ENCODE data around the gene MINPP1.

MINPP1 gene

DNA sequence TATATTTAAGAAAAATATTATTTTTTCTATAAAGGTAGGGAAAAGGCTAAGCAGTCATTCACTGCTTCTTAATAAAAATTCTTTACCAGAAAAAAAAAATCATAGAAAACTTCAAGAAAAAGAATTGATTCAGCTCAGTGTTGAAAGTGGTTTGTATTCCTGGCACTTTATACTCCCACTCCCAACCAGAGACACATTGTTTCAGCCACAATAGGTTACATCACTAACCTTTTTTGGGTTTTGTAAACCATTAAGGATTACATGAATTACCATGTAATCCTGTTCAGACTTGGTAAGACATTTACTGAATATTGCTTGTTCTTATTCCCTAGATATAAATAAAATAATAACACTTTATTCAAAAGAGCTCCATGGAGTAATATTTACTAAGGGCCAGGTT, 46.6 kb downstream of the MINPP1 start:
- H3K9me3 ChIP-seq = no peaks in the 10 kb centered on the region
- TF ChIP-seq, protein P1, sequence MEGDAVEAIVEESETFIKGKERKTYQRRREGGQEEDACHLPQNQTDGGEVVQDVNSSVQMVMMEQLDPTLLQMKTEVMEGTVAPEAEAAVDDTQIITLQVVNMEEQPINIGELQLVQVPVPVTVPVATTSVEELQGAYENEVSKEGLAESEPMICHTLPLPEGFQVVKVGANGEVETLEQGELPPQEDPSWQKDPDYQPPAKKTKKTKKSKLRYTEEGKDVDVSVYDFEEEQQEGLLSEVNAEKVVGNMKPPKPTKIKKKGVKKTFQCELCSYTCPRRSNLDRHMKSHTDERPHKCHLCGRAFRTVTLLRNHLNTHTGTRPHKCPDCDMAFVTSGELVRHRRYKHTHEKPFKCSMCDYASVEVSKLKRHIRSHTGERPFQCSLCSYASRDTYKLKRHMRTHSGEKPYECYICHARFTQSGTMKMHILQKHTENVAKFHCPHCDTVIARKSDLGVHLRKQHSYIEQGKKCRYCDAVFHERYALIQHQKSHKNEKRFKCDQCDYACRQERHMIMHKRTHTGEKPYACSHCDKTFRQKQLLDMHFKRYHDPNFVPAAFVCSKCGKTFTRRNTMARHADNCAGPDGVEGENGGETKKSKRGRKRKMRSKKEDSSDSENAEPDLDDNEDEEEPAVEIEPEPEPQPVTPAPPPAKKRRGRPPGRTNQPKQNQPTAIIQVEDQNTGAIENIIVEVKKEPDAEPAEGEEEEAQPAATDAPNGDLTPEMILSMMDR (IDR thresholded peaks at IDR 0.05) = no peak
- no peak overlapping the region for H3K27ac ChIP-seq
- peaks cover 0 to 6% of the 10 kb centered on the region in 2 experiments for H3K4me1 ChIP-seq (ENCODE audit: control insufficient read depth in 1 of 2, insufficient read depth in 1 of 2, low read depth in 1 of 2, low read length in 1 of 2)
- no peaks in the 10 kb centered on the region for H3K27me3 ChIP-seq
- H3K4me3 ChIP-seq (ENCODE audit: low read depth in 1 of 2, low read length in 1 of 2) = no peak overlapping the region
- no peaks in the 10 kb centered on the region for H3K36me3 ChIP-seq

DNA sequence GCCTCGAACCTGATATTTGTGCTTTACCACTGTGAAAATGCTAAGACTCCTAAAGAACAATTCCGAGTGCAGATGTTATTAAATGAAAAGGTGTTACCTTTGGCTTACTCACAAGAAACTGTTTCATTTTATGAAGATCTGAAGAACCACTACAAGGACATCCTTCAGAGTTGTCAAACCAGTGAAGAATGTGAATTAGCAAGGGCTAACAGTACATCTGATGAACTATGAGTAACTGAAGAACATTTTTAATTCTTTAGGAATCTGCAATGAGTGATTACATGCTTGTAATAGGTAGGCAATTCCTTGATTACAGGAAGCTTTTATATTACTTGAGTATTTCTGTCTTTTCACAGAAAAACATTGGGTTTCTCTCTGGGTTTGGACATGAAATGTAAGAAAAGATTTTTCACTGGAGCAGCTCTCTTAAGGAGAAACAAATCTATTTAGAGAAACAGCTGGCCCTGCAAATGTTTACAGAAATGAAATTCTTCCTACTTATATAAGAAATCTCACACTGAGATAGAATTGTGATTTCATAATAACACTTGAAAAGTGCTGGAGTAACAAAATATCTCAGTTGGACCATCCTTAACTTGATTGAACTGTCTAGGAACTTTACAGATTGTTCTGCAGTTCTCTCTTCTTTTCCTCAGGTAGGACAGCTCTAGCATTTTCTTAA, 47.7 kb downstream of the MINPP1 start:
- TF ChIP-seq, protein P1 (IDR thresholded peaks at IDR 0.05) = no peak
- Histone ChIP-seq H3K27ac (no peak overlapping the region), H3K36me3 (no peaks in the 10 kb centered on the region), H3K4me3 (ENCODE audit: low read depth in 1 of 2, low read length in 1 of 2) (no peak overlapping the region), H3K27me3 (no peaks in the 10 kb centered on the region), H3K9me3 (no peaks in the 10 kb centered on the region), H3K4me1 (ENCODE audit: control insufficient read depth in 1 of 2, insufficient read depth in 1 of 2, low read depth in 1 of 2, low read length in 1 of 2) (no peaks in the 10 kb centered on the region)

DNA sequence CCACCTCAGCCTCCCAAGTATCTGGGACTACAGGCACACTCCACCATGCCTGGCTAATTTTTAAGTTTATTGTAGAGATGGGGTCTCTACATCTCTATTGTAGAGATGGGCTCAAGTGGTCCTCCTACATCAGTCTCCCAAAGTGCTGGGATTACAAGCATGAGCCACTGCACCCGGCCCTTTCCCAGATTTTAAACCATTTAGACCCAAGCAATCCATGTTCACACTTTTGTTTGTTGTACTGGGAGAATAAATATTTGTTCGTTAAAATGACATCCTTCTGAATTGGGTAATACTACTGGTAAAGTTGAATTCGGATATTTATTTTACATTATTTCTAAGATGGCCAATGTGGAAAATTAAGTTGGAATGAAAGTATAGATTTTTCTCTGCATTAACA, 52.7 kb downstream of the MINPP1 start:
- H3K4me3 ChIP-seq (ENCODE audit: low read depth in 1 of 2, low read length in 1 of 2) = no peak overlapping the region
- H3K27ac ChIP-seq = no peak overlapping the region
- H3K4me1 ChIP-seq (ENCODE audit: control insufficient read depth in 1 of 2, insufficient read depth in 1 of 2, low read depth in 1 of 2, low read length in 1 of 2) = no peaks in the 10 kb centered on the region
- no peaks in the 10 kb centered on the region for H3K9me3 ChIP-seq
- no peaks in the 10 kb centered on the region for H3K27me3 ChIP-seq
- no peaks in the 10 kb centered on the region for H3K36me3 ChIP-seq
- TF ChIP-seq, protein P1 (IDR thresholded peaks at IDR 0.05) = no peak

DNA sequence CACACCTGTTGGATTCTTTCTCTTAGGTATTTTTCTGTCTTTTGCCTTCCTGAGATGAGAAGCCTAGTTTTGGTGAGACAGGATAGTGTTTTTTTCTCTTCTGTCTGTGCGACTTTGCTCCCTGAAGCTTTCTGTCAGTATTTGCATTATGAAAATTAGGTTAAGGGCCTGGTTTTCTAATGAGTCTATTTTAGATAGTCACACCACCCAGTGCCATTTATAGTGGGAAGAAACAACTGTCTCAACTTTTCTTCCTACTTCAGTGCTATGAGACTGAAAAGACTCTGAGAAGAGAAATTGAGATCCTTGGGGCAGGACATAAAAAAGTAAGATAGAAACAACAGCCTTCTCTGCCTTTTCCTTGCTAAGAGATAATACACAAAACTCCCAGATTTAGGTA, 53.6 kb downstream of the MINPP1 start:
- no peaks in the 10 kb centered on the region for H3K36me3 ChIP-seq
- TF ChIP-seq, protein P1 (IDR thresholded peaks at IDR 0.05) = no peak
- no peak overlapping the region for H3K27ac ChIP-seq
- no peaks in the 10 kb centered on the region for H3K9me3 ChIP-seq
- H3K27me3 ChIP-seq = no peaks in the 10 kb centered on the region
- H3K4me3 ChIP-seq (ENCODE audit: low read depth in 1 of 2, low read length in 1 of 2) = no peak overlapping the region
- no peaks in the 10 kb centered on the region for H3K4me1 ChIP-seq (ENCODE audit: control insufficient read depth in 1 of 2, insufficient read depth in 1 of 2, low read depth in 1 of 2, low read length in 1 of 2)

DNA sequence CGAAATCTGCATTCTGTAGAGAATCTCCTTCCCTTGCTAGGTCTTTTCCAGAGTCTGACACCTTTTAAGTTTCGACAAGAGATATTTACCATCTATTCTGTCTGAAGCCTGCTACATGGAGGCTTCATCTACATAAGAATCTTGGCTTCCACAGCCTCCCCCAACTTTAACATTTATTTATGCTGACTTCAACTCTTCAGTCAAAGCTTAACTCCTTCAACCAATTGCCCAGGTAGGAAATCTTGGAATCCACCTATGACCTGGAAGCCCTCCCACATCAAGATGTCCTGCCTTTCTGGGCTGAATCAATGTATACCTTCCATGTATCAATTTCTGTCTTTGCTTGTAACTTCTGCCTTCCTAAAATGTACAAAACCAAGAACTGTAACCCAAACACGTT, 54.7 kb downstream of the MINPP1 start:
- H3K27me3 ChIP-seq = no peaks in the 10 kb centered on the region
- no peak overlapping the region for H3K4me3 ChIP-seq (ENCODE audit: low read depth in 1 of 2, low read length in 1 of 2)
- H3K4me1 ChIP-seq (ENCODE audit: control insufficient read depth in 1 of 2, insufficient read depth in 1 of 2, low read depth in 1 of 2, low read length in 1 of 2) = no peaks in the 10 kb centered on the region
- TF ChIP-seq, protein P1 (IDR thresholded peaks at IDR 0.05) = no peak
- peaks cover 1% of the 10 kb centered on the region for H3K9me3 ChIP-seq
- no peaks in the 10 kb centered on the region for H3K36me3 ChIP-seq
- H3K27ac ChIP-seq = no peak overlapping the region

All from neutrophil (primary cell).